GM12874 (cell line): Measurements from ENCODE around the gene PTGR3.

Experiments
- CTCF ChIP-seq: IDR thresholded peaks from 2 replicates; pipeline ENCODE4 v1.5.1; 2011; ENCODE audit warnings: low read depth, mild to moderate bottlenecking, control low read depth, low read length, moderate library complexity; ENCODE audit not compliant: insufficient read depth

Gene PTGR3

GRCh38 chr18:75213611-75214331 is 4.8 kb upstream of the PTGR3 start:
- TF ChIP-seq CTCF: no peak

DNA sequence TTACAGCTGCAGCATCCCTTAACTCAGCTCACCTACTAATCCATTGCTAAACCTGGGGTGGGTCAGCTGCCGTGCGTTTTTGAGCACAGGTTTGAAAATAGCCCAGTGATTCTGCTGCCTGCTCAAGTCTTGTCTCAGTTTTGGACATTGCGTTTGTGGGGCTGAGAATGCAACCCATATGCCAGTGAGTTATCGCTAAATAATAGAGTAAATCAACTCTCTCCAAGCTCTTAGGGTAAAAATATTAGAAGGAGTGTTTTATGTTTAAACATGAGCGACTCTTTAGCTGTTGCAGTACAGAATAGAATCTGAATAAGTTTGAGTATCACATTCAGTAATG is 3.8 kb upstream of the PTGR3 start:
- TF ChIP-seq CTCF: no peak

DNA sequence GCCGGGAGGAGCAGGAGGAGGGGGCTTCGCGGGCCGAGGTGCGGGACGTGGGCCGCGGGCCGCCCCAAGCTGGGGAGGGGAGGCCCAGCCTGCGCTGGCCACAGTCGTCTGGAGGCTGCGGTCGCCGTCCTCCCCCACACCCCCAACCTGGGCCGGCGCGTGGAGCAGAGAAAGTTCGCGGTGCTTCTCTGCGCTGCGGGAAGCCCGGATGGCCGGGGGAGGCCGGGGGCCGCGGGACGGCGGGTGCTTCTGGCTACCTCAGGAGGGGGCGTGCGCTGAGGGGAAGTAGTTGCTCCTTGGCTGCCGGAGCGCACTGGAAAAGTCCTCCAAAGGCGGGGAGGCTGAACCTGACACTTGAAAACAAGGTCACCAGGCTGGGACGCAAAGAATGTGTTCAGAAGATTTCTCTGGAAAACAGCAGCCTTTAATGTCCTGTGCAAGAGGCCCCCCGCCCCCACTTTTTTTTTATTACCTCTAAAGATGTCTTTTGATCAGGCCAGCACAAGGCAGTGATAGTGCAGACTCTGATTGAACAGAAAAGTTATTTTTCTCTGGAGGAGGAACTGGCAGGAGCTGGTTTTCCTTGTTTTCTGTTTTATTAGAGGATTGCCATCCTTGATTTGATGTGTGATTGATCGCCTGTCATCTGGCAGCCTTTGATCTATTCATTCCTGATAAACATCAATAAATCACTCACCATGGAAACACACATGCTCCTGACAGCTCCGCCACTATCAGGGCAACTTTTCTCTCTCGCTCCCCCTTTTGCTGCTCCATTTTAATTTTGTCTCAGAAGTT is 3.2 kb upstream of the PTGR3 start:
- no peak for TF ChIP-seq CTCF

DNA sequence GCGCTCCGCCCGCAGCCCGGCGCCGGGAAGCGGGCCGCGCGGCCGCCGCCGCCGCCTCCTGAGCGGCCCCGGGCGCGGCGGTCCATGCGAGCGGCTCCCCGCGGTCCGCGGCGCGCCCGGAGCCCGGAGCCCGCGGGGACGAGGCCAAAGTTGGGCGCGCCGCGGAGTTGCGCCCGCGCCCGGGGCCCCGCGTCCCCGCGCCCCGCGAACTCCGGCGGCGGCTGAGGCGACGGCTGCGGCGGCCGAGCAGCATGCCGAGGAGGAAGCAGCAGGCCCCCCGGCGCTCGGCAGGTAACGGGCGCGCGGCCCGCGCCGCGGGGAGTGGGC is 2.6 kb upstream of the PTGR3 start:
- TF ChIP-seq CTCF: no peak

GRCh38 chr18:75211002-75211621 is 2.2 kb upstream of the PTGR3 start:
- TF ChIP-seq CTCF: no peak

GRCh38 chr18:75210274-75211001 is 1.5 kb upstream of the PTGR3 start, which contains the start of gene TSHZ1:
Gene TSHZ1 (plus strand): TSS chr18:75210797. CDS start chr18:75211877, 1,080 bp downstream.
- TF ChIP-seq CTCF: no peak

DNA sequence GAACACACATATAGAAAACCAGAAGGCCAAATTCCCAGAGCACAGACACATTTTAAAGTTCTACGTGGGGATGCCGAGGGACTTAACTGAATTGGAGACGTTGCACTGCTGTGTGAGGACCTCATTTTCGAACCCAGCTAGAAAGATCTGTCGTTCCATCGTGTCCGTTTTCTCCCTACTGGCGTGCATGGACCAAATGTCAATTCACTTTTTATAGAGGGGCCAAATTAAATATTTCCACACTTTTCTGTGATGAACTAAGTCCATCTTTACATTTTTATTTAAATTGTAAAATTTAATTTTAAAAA is 966 bp upstream of the PTGR3 start:
- TF ChIP-seq CTCF: no peak
